ENCODE results near the gene RNASET2. TPM values are rescaled to one million over a fixed set of nuclear protein-coding genes. Genes with fewer than 3 reads are reported as not detected.
A peak's percentile ranks its signal among the peaks of the same experiment; 100 is the strongest.

Gene RNASET2, protein sequence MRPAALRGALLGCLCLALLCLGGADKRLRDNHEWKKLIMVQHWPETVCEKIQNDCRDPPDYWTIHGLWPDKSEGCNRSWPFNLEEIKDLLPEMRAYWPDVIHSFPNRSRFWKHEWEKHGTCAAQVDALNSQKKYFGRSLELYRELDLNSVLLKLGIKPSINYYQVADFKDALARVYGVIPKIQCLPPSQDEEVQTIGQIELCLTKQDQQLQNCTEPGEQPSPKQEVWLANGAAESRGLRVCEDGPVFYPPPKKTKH
- 113 and 139 TPM in 2 replicates for total RNA-seq

DNA sequence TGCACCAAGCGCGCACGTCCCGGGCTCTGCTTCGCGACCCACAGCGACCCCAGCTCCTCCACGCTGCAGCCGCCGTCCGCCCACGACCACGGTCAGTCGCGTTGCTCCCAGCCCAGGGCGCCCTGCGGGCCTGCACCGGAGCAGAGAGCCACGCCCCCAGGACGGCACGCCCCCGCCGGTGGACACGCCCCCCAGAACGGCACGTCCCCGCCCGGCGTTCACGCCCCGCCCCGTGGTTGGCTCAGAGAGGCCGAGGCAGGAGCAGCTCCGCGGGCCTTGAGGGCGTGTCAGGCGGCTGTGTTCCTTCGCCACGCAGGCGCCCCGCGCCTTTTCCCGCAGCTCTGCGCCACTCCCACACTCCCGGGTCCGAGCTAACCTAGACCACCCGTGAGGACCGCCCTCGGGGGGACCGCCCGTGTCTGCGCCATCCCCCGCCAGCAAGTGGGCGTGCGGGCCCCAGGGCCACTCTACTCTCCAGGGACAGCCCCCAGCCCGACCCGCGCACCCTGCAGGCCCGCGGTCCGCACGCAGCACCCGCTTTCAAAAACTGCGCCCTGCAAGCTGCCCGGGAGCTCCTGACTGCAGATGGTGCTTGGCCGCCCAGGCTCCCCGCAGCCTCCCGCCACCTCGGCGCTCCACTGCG, at the start of gene RNASET2:
Gene RNASET2, minus strand, starts transcription at position 107 of the 643 bp plus-strand sequence. CDS start 368 bp downstream, outside the sequence.
- Histone ChIP-seq H3K27me3 (ENCODE audit: control insufficient read depth, insufficient read depth, low read length) (no peaks in the 10 kb centered on the region), H3K4me3 (ENCODE audit: low read depth, low read length) (peak within 1 kb of the TSS; percentile 65), H3K36me3 (ENCODE audit: control insufficient read depth, insufficient read depth, low read length) (no peaks in the 10 kb centered on the region)
- TF ChIP-seq, protein P1, sequence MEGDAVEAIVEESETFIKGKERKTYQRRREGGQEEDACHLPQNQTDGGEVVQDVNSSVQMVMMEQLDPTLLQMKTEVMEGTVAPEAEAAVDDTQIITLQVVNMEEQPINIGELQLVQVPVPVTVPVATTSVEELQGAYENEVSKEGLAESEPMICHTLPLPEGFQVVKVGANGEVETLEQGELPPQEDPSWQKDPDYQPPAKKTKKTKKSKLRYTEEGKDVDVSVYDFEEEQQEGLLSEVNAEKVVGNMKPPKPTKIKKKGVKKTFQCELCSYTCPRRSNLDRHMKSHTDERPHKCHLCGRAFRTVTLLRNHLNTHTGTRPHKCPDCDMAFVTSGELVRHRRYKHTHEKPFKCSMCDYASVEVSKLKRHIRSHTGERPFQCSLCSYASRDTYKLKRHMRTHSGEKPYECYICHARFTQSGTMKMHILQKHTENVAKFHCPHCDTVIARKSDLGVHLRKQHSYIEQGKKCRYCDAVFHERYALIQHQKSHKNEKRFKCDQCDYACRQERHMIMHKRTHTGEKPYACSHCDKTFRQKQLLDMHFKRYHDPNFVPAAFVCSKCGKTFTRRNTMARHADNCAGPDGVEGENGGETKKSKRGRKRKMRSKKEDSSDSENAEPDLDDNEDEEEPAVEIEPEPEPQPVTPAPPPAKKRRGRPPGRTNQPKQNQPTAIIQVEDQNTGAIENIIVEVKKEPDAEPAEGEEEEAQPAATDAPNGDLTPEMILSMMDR (IDR thresholded peaks at IDR 0.05; ENCODE audit: insufficient read depth, low read length, poor library complexity, severe bottlenecking) = no peak
- peak; percentile 34 for DNase-seq (ENCODE audit: low read depth)

DNA sequence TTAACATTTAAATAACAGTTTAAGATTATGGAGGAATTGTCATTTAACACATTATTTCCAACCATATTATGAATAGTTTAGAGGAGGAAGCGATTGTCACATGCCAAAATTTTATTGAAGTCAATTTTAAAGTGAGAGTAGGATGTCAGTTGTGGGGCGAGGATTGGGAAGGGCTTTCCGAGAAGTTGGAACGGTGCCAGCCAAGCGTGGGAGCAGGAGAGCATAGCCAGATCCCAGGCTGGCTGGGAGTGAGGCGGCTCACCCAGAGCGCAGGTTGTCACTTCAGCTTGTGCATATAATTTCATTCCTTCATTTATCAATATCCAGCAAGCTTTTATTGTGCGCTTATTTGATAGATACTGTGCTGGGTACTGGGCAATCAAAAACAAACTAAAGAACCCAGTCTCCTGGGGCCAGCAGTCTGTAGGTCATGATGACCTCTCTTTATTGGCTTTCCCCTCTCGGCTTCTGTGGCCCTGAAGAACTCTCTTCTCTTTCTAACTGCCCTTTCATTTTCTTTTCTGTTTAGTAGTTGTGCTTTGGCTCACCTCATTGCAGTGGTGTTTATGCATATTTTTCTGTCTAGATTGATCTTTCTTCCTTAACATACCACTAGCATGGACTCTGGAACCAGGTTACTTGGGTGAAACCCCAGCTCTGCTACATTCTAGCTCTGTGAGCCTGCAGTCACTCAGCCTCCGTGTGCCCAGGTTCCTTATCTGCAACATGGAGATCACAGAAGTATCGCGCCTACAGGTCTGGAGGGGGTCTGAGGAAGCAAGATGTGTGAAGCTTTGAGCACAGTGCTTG, 49.2 kb upstream of the RNASET2 start:
- Histone ChIP-seq H3K4me3 (ENCODE audit: low read depth, low read length) (no peak overlapping the region), H3K27me3 (ENCODE audit: control insufficient read depth, insufficient read depth, low read length) (no peaks in the 10 kb centered on the region), H3K36me3 (ENCODE audit: control insufficient read depth, insufficient read depth, low read length) (no peaks in the 10 kb centered on the region)
- TF ChIP-seq, protein P1 (IDR thresholded peaks at IDR 0.05; ENCODE audit: insufficient read depth, low read length, poor library complexity, severe bottlenecking) = no peak
- no peak for DNase-seq (ENCODE audit: low read depth)

DNA sequence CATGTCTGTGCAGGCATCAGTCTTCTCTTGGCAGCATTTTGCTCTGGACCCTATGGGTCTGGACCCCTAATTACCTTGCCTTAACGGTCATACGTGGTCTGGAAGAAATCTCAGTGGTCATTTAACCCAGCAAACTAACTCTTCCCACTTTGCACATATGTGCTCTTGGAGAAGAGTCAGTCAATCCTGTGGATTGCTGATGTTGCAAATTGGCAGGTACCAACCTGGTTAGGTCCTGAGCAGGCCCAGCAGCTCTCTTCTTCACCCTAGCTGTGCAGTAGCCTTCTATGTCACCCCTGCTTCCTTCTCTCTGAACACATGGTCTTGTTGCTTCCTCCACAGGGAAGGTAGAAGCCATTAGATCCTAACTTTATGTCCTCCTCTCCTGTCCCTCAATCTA, 44.4 kb upstream of the RNASET2 start:
- H3K4me3 ChIP-seq (ENCODE audit: low read depth, low read length) = no peak overlapping the region
- no peaks in the 10 kb centered on the region for H3K27me3 ChIP-seq (ENCODE audit: control insufficient read depth, insufficient read depth, low read length)
- no peaks in the 10 kb centered on the region for H3K36me3 ChIP-seq (ENCODE audit: control insufficient read depth, insufficient read depth, low read length)
- no peak for DNase-seq (ENCODE audit: low read depth)
- TF ChIP-seq, protein P1 (IDR thresholded peaks at IDR 0.05; ENCODE audit: insufficient read depth, low read length, poor library complexity, severe bottlenecking) = no peak

DNA sequence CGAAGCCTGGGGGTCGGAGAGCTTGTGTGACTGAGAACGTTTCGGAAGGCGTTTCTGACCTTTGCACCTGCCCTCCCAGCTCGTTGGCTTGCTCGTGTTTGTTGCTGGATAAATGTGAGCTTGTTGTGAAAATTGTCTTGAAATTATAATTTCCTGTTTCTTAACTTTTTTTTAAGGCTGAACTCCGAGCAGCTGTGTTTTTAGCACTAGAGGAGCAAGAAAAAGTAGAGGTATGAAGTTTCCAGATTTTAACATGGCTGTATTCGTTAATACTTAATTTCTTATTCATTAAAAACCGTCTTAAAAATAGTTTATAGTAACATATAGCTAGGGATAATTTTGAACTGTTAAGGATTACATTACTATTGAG, 43.5 kb upstream of the RNASET2 start:
- H3K27me3 ChIP-seq (ENCODE audit: control insufficient read depth, insufficient read depth, low read length) = no peaks in the 10 kb centered on the region
- DNase-seq (ENCODE audit: low read depth) = no peak
- H3K36me3 ChIP-seq (ENCODE audit: control insufficient read depth, insufficient read depth, low read length) = no peaks in the 10 kb centered on the region
- TF ChIP-seq, protein P1 (IDR thresholded peaks at IDR 0.05; ENCODE audit: insufficient read depth, low read length, poor library complexity, severe bottlenecking) = no peak
- H3K4me3 ChIP-seq (ENCODE audit: low read depth, low read length) = peak overlapping the region; percentile 84

DNA sequence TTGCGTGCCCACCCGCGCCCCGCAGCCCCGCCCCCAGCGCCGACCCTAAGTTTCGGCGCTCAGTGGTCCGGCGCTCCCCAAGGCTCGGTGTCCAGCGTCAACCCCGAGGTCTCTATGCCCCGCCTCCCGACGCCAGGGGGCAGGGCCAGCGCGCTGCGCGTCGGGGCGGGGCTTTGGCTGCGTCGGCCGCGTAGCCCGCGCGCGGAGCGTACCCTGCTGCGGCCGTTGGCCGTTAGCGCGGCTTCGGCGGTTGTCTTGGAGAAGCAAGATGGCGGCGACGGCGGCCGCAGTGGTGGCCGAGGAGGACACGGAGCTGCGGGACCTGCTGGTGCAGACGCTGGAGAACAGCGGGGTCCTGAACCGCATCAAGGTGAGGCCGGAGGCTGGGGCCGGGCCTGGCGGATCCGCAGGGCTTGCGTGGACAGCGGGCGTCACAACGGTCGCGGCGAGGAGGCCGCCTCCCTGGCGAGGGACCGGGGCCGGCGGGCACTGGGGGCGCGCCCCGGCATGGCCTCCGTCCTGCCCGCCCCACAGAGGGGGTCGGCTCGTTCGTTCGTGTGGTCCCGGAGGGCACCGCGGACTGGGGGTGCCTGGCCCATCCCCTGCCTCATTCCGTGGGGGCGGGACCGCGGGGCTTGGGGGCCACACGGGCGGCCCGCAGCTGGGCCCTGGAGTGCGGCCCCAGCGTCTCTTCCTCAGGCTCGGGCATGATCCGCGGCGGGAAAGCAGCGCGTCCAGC, 43.0 kb upstream of the RNASET2 start, which contains the start of gene CEP43:
Gene CEP43, plus strand, starts transcription at position 253 of the 739 bp plus-strand sequence. Its CDS starts 16 bp downstream, at position 269.
- TF ChIP-seq, protein P1 (IDR thresholded peaks at IDR 0.05; ENCODE audit: insufficient read depth, low read length, poor library complexity, severe bottlenecking) = no peak
- Histone ChIP-seq H3K4me3 (ENCODE audit: low read depth, low read length) (peak within 1 kb of the TSS; percentile 84), H3K36me3 (ENCODE audit: control insufficient read depth, insufficient read depth, low read length) (no peaks in the 10 kb centered on the region), H3K27me3 (ENCODE audit: control insufficient read depth, insufficient read depth, low read length) (no peaks in the 10 kb centered on the region)
- DNase-seq (ENCODE audit: low read depth) = no peak
